Sigmoid colon (tissue), 4 donors: ENCODE results near the gene CBFA2T3.

Experiments
- EP300 ChIP-seq, 4 donors: sonication (generic); formaldehyde crosslinking; IDR thresholded peaks; one replicate each; pipeline ENCODE4 v1.6.1; 2017; ENCODE audit warnings: antibody characterized with exemption in 4 of 4
- POLR2A ChIP-seq, 2 donors: fragments of 450-650 bp; IDR thresholded peaks; one replicate each; pipeline ENCODE4 v1.6.1; 2016; ENCODE audit warnings: antibody characterized with exemption in 2 of 2, mild to moderate bottlenecking in 2 of 2, moderate library complexity in 2 of 2
- POLR2AphosphoS5 ChIP-seq, 4 donors: sonication (generic); formaldehyde crosslinking; IDR thresholded peaks; one replicate each; pipeline ENCODE4 v1.6.1; 2017; ENCODE audit warnings: antibody characterized with exemption in 4 of 4
- TF ChIP-seq, protein P1 (sequence below), 4 experiments: fragments of 450-650 bp in 3 of 4; fragments of 200-600 bp in 1 of 4; IDR thresholded peaks; one replicate each; pipeline ENCODE4 v1.5.1; 2016 to 2019; ENCODE audit warnings: antibody characterized with exemption in 4 of 4, mild to moderate bottlenecking in 3 of 4, moderate library complexity in 2 of 4

- TF ChIP-seq POLR2AphosphoS5 (IDR thresholded peaks at IDR 0.05) (no peak), POLR2A (IDR thresholded peaks at IDR 0.05) (no peak), EP300 (IDR thresholded peaks at IDR 0.05) (no peak)
- TF ChIP-seq, protein P1, sequence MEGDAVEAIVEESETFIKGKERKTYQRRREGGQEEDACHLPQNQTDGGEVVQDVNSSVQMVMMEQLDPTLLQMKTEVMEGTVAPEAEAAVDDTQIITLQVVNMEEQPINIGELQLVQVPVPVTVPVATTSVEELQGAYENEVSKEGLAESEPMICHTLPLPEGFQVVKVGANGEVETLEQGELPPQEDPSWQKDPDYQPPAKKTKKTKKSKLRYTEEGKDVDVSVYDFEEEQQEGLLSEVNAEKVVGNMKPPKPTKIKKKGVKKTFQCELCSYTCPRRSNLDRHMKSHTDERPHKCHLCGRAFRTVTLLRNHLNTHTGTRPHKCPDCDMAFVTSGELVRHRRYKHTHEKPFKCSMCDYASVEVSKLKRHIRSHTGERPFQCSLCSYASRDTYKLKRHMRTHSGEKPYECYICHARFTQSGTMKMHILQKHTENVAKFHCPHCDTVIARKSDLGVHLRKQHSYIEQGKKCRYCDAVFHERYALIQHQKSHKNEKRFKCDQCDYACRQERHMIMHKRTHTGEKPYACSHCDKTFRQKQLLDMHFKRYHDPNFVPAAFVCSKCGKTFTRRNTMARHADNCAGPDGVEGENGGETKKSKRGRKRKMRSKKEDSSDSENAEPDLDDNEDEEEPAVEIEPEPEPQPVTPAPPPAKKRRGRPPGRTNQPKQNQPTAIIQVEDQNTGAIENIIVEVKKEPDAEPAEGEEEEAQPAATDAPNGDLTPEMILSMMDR (IDR thresholded peaks at IDR 0.05): no peak
These were observed 138.4 kb downstream of the CBFA2T3 start for GRCh38 chr16:88838566-88838965.
